Heart left ventricle (tissue), 13 donors: ENCODE results near the gene ENAH.

Experiments
- CTCF ChIP-seq, 12 donors: fragments of 200-600 bp; sonication (generic) in 4 of 12; IDR thresholded peaks; one replicate each; pipeline versions ENCODE4 v1.5.0 to v1.8.0; 2018 to 2022; ENCODE audit warnings: antibody characterized with exemption in 12 of 12, mild to moderate bottlenecking in 5 of 12
- POLR2A ChIP-seq, 2 donors: fragments of 450-650 bp; IDR thresholded peaks; one replicate each; pipeline ENCODE4 v1.6.1; 2017; ENCODE audit warnings: antibody characterized with exemption in 2 of 2, mild to moderate bottlenecking in 2 of 2, moderate library complexity in 2 of 2
- donor health status: ischemic (EF 13 %, LVEDD 7.1; RV severe dilation, severe dysfunction).
- donor health status: DM: no; HTN: yes; CAD: no.
- donor health status: DM: no; HTN: no; CAD: no.
- donor health status: ischemic (EF 25% LVEDD 6.9; RV normal size, moderate dysfunction).
- donor health status: ischemic (EF 25% LVEDD 5.7; RV mildly dilated, moderate dysfunction).
- donor health status: ischemic (EF 35%, LVEDD 5.7; RV mildly dilated, moderate dysfunction).
- donor health status: nonischemic (EF 11% LVEDD 7.7; RV severe dilation, severe dysfunction).
- donor health status: DM: yes; HTN: yes; CAD: no.
- donor health status: PGD.
- donor health status: ischemic (EF 29% LVEDD 5.4; RV normal size, mild dysfunction).
- donor health status: nonischemic (EF 23%, LVEDD 6.1; RV moderate dilation, normal function).

GRCh38 chr1:225664762-225665161 lies 11.8 kb upstream of the ENAH start:
- TF ChIP-seq CTCF (IDR thresholded peaks at IDR 0.05) (no peak), POLR2A (IDR thresholded peaks at IDR 0.05) (no peak)
